HCT116 (cell line): Measurements from ENCODE around the gene MAPK8IP3. TPM values are rescaled to one million over a fixed set of nuclear protein-coding genes. Genes with fewer than 3 reads are reported as not detected.

ENCODE experiments used
- ATAC-seq: fragments of 200-7000 bp; cut with Tn5 transposase; 2 replicates; pipeline ENCODE4 v1.9.1; 2020; ENCODE audit warnings: mild to moderate bottlenecking, moderate library complexity
- BruUV-seq: library from RNA; stranded (reverse); fragments of 400-500 nt; replicated peaks from 2 replicates; lab custom pipeline; 2021; lab: Mats Ljungman, UMichigan
- CTCF ChIA-PET: fragments of 300-600 bp; sonication (Branson Sonifier 250); formaldehyde crosslinking; loops from one replicate; lab custom pipeline; 2021; ENCODE audit warnings: antibody characterized with exemption; lab: Charles Lee
- POLR2A ChIA-PET: fragments of 300-600, 350-600 bp; sonication (Branson Sonifier 250); formaldehyde crosslinking; loops from one replicate; lab custom pipeline; 2021; ENCODE audit warnings: antibody characterized with exemption; lab: Charles Lee
- RAD21 ChIA-PET, 2 experiments: fragments of 300-600 bp; sonication (Branson Sonifier 250); formaldehyde crosslinking; loops; one replicate each; lab custom pipeline; 2023; ENCODE audit warnings: low total read pairs in 2 of 2; ENCODE audit not compliant: uncharacterized antibody in 2 of 2, unreplicated experiment in 2 of 2, low non-redundant PET in 1 of 2; lab: Charles Lee
- DNase-seq: peaks from one replicate; pipeline ENCODE4 v3.0.0-alpha.2; 2010; ENCODE audit warnings: low read depth, low spot score
- H2AFZ ChIP-seq: fragments of 200-600 bp; shearing (Covaris generic), sonication (generic); 2 replicates; pipeline ENCODE4 v1.6.1; 2017; ENCODE audit warnings: low read depth, mixed run types, mixed read lengths, antibody characterized with exemption, low read length; ENCODE audit not compliant: poor library complexity, severe bottlenecking
- H3K27ac ChIP-seq: 2 replicates; pipeline ENCODE4 v1.5.1; 2012; ENCODE audit warnings: low read depth, low read length
- H3K27me3 ChIP-seq: fragments of 200-600 bp; sonication (generic); 2 replicates; pipeline ENCODE4 v1.6.1; 2016; ENCODE audit warnings: mixed run types, low read length, mixed read lengths; ENCODE audit not compliant: insufficient read depth
- H3K36me3 ChIP-seq, 2 experiments: fragments of 200-500 bp in 1 of 2; fragments of 200-600 bp in 1 of 2; sonication (Bioruptor generic) in 1 of 2; sonication (generic) in 1 of 2; 2 replicates each; pipeline versions ENCODE4 v1.5.1 to v1.6.1; 2014 to 2016; ENCODE audit warnings: low read length in 2 of 2, inconsistent platforms in 1 of 2, mixed read lengths in 1 of 2, mixed run types in 1 of 2; ENCODE audit not compliant: insufficient read depth in 2 of 2, control insufficient read depth in 1 of 2
- H3K4me1 ChIP-seq, 2 experiments: fragments of 200-600 bp in 1 of 2; sonication (generic) in 1 of 2; 2 replicates each; pipeline versions ENCODE4 v1.5.1 to v1.6.1; 2012 to 2017; ENCODE audit warnings: low read length in 2 of 2, inconsistent platforms in 1 of 2, mild to moderate bottlenecking in 1 of 2, mixed read lengths in 1 of 2, mixed run types in 1 of 2, moderate library complexity in 1 of 2; ENCODE audit not compliant: insufficient read depth in 2 of 2, control insufficient read depth in 1 of 2
- H3K4me2 ChIP-seq: fragments of 200-600 bp; sonication (generic); 2 replicates; pipeline ENCODE4 v1.6.1; 2017; ENCODE audit warnings: mixed run types, low read length, mixed read lengths
- H3K4me3 ChIP-seq, 2 experiments: fragments of 200-600 bp in 1 of 2; sonication (generic) in 1 of 2; replicated peaks in 1 of 2; 2 replicates each; pipeline ENCODE4 v1.5.1; 2011 to 2016; ENCODE audit warnings: low read length in 2 of 2, control low read depth in 1 of 2, low read depth in 1 of 2, mild to moderate bottlenecking in 1 of 2, mixed read lengths in 1 of 2, mixed run types in 1 of 2
- H3K79me2 ChIP-seq: fragments of 200-600 bp; sonication (generic); 2 replicates; pipeline ENCODE4 v1.6.1; 2017; ENCODE audit warnings: mild to moderate bottlenecking, mixed run types, low read length, moderate library complexity, mixed read lengths; ENCODE audit not compliant: insufficient read depth
- H3K9ac ChIP-seq: fragments of 200-600 bp; sonication (generic); 2 replicates; pipeline ENCODE4 v1.6.1; 2016; ENCODE audit warnings: low read length, mixed read lengths
- H3K9me2 ChIP-seq: fragments of 200-600 bp; sonication (generic), shearing (Covaris generic); 2 replicates; pipeline ENCODE4 v1.6.1; 2017; ENCODE audit warnings: mixed run types, mild to moderate bottlenecking, moderate library complexity; ENCODE audit not compliant: insufficient read depth
- H3K9me3 ChIP-seq, 2 experiments: fragments of 200-500 bp in 1 of 2; fragments of 200-600 bp in 1 of 2; sonication (Bioruptor generic) in 1 of 2; sonication (generic) in 1 of 2; 2 replicates each; pipeline ENCODE4 v1.6.1; 2014 to 2017; ENCODE audit warnings: low read length in 2 of 2, mixed read lengths in 2 of 2, inconsistent platforms in 1 of 2, low read depth in 1 of 2, mild to moderate bottlenecking in 1 of 2, mixed run types in 1 of 2, moderate library complexity in 1 of 2; ENCODE audit not compliant: control insufficient read depth in 1 of 2, insufficient read depth in 1 of 2
- H4K20me1 ChIP-seq: fragments of 200-600 bp; sonication (generic), shearing (Covaris generic); 2 replicates; pipeline ENCODE4 v1.6.1; 2017; ENCODE audit warnings: mixed run types, mild to moderate bottlenecking, moderate library complexity; ENCODE audit not compliant: insufficient read depth
- ATF3 ChIP-seq: IDR thresholded peaks from 2 replicates; pipeline ENCODE4 v1.6.1; 2012
- CBX3 ChIP-seq: IDR thresholded peaks from 2 replicates; pipeline ENCODE4 v1.6.1; 2012; ENCODE audit warnings: low read depth
- CTCF ChIP-seq, 3 experiments: fragments of 200-600 bp in 1 of 3; sonication (generic) in 1 of 3; IDR thresholded peaks in 2 of 3; conservative IDR thresholded peaks in 1 of 3; 2 replicates each; pipeline ENCODE4 v1.5.1; 2012 to 2017; ENCODE audit warnings: low read depth in 2 of 3, low read length in 2 of 3, antibody characterized with exemption in 1 of 3, borderline replicate concordance in 1 of 3, control low read depth in 1 of 3, mild to moderate bottlenecking in 1 of 3, mixed read lengths in 1 of 3, mixed run types in 1 of 3, moderate library complexity in 1 of 3; ENCODE audit not compliant: insufficient read depth in 1 of 3
- ELF1 ChIP-seq: IDR thresholded peaks from 2 replicates; pipeline ENCODE4 v1.6.1; 2012; ENCODE audit warnings: low read depth, borderline replicate concordance
- FOSL1 ChIP-seq: IDR thresholded peaks from 2 replicates; pipeline ENCODE4 v1.6.1; 2012; ENCODE audit warnings: low read depth
- JUND ChIP-seq: IDR thresholded peaks from 2 replicates; pipeline ENCODE4 v1.6.1; 2012
- MAX ChIP-seq: IDR thresholded peaks from 2 replicates; pipeline ENCODE4 v1.6.1; 2012
- POLR2A ChIP-seq: IDR thresholded peaks from 2 replicates; pipeline ENCODE4 v1.7.0; 2011; ENCODE audit warnings: borderline replicate concordance; ENCODE audit not compliant: insufficient read depth, insufficient read length; ENCODE audit errors: extremely low read depth
- RAD21 ChIP-seq: IDR thresholded peaks from 2 replicates; pipeline ENCODE4 v1.6.1; 2012; ENCODE audit warnings: low read depth, mild to moderate bottlenecking
- SP1 ChIP-seq: IDR thresholded peaks from 2 replicates; pipeline ENCODE4 v1.6.1; 2012; ENCODE audit warnings: low read depth
- TCF7L2 ChIP-seq: IDR thresholded peaks from 2 replicates; pipeline ENCODE4 v1.7.0; 2011; ENCODE audit warnings: borderline replicate concordance, inconsistent platforms; ENCODE audit not compliant: insufficient read depth, insufficient read length; ENCODE audit errors: extremely low read depth
- YY1 ChIP-seq: IDR thresholded peaks from 2 replicates; pipeline ENCODE4 v1.6.1; 2011; ENCODE audit warnings: low read length, low read depth, moderate library complexity, mild to moderate bottlenecking; ENCODE audit not compliant: insufficient replicate concordance; ENCODE audit errors: extremely low read depth
- ZFX ChIP-seq: fragments of 450-650 bp; IDR thresholded peaks from 2 replicates; pipeline ENCODE4 v1.6.1; 2017
- ZNF274 ChIP-seq: fragments of 200-500 bp; sonication (Bioruptor generic); IDR thresholded peaks from 2 replicates; pipeline ENCODE4 v1.6.1; 2014; ENCODE audit warnings: mild to moderate bottlenecking, low read depth, low read length, inconsistent platforms
- intact Hi-C: fragments of 100-400 bp; cut with micrococcal nuclease; formaldehyde crosslinking; loops from 2 replicates; pipeline ENCODE4 v1.10.0; 2022
- total RNA-seq: library from RNA; stranded (reverse); gene quantifications from one replicate; pipeline ENCODE4 v1.2.1, GENCODE V29; 2021; ENCODE audit not compliant: unreplicated experiment
- TF ChIP-seq, protein P1 (sequence below): IDR thresholded peaks from 2 replicates; pipeline ENCODE4 v1.6.1; 2011; ENCODE audit warnings: mild to moderate bottlenecking, low read length, moderate library complexity; ENCODE audit not compliant: insufficient replicate concordance; ENCODE audit errors: extremely low read depth

MAPK8IP3 gene
- total RNA-seq, 1 experiment from 2014 or later = 75.3 TPM

DNA sequence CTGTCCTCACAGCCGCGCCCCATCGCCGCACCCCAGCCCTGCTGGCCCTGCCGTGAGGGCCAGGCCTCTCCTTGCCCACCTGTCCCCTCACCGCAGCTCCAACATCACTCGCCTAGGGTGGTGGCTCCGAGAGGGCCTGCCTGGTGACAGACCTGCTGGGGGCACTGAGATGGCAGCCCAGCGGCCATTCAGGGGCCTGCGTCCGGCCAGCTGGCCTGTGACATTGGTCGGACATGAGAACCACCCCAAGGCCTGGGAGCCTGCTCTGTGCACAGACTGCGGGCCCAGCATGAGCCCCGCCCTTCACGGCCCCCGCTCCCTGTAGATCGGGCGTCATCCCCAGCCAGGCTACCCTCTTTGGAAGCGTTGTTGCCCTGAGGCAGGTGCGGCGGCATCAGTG is 53.5 kb downstream of the MAPK8IP3 start:
- peaks cover 8 to 15% of the 10 kb centered on the region in 2 experiments; a peak in 3 of 4 replicates for H3K4me1 ChIP-seq
- no peak for ATAC-seq
- H3K27me3 ChIP-seq = no peaks in the 10 kb centered on the region
- H3K4me2 ChIP-seq = no peak overlapping the region
- H3K36me3 ChIP-seq = 0 out of 4 replicates have a peak, but pooled peaks cover 0 to 6% of the 10 kb centered on the region in 2 experiments
- no peak overlapping the region for H3K4me3 ChIP-seq
- no peak overlapping the region for H3K9ac ChIP-seq
- H3K27ac ChIP-seq = no peak overlapping the region
- no TSS peak for BruUV-seq
- ChIA-PET CTCF (no interaction called here), RAD21 (no interaction called here), POLR2A (no interaction called here)
- DNase-seq = no peak
- no peaks in the 10 kb centered on the region for H4K20me1 ChIP-seq
- H3K9me3 ChIP-seq = no peaks in the 10 kb centered on the region
- intact Hi-C loops = no loop called here
- no peaks in the 10 kb centered on the region for H3K79me2 ChIP-seq
- no peak for TF ChIP-seq CTCF (IDR thresholded peaks at IDR 0.05 in 2 of 3, conservative IDR thresholded peaks at IDR 0.05 in 1 of 3; ENCODE audit: borderline replicate concordance in 1 of 3, insufficient read depth in 1 of 3, low read depth in 2 of 3, low read length in 2 of 3)
- TF ChIP-seq ELF1 = no peak
- TF ChIP-seq JUND = no peak
- no peak for TF ChIP-seq CBX3
- no peak for TF ChIP-seq MAX
- TF ChIP-seq YY1 = no peak
- no peak for TF ChIP-seq ATF3
- TF ChIP-seq RAD21 = no peak
- TF ChIP-seq POLR2A = no peak
- no peak for TF ChIP-seq TCF7L2
- TF ChIP-seq ZNF274 = no peak
- TF ChIP-seq ZFX = no peak
- TF ChIP-seq FOSL1 = no peak
- TF ChIP-seq, protein P1, sequence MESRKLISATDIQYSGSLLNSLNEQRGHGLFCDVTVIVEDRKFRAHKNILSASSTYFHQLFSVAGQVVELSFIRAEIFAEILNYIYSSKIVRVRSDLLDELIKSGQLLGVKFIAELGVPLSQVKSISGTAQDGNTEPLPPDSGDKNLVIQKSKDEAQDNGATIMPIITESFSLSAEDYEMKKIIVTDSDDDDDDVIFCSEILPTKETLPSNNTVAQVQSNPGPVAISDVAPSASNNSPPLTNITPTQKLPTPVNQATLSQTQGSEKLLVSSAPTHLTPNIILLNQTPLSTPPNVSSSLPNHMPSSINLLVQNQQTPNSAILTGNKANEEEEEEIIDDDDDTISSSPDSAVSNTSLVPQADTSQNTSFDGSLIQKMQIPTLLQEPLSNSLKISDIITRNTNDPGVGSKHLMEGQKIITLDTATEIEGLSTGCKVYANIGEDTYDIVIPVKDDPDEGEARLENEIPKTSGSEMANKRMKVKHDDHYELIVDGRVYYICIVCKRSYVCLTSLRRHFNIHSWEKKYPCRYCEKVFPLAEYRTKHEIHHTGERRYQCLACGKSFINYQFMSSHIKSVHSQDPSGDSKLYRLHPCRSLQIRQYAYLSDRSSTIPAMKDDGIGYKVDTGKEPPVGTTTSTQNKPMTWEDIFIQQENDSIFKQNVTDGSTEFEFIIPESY = no peak
- TF ChIP-seq SP1 = no peak
- TF ChIP-seq, all 23 proteins: peak for 0
- Histone ChIP-seq H3K9me2 (no peaks in the 10 kb centered on the region), H2AFZ (no peak overlapping the region)
